AG04450 (cell line): ENCODE results near the gene PTPRR. TPM values are rescaled to one million over a fixed set of nuclear protein-coding genes. Genes with fewer than 3 reads are reported as not detected.

Experiments
- CTCF ChIA-PET: fragments of 300-600, 350-600 bp; formaldehyde crosslinking; extraction: SDS; loops from one replicate; lab custom pipeline; 2022; ENCODE audit warnings: antibody characterized with exemption, inconsistent platforms; lab: Charles Lee
- POLR2A ChIA-PET: fragments of 350-600 bp; formaldehyde crosslinking; extraction: SDS; loops from one replicate; lab custom pipeline; 2021; ENCODE audit warnings: antibody characterized with exemption, inconsistent platforms; lab: Yijun Ruan, JAX
- DNase-seq: peaks from one replicate; pipeline ENCODE4 v3.0.0-alpha.2; 2011; ENCODE audit warnings: low read depth, low spot score
- H3K27ac ChIP-seq: one replicate; pipeline ENCODE4 v1.5.1; 2012; ENCODE audit warnings: low read depth, low read length, control low read depth
- H3K27me3 ChIP-seq: one replicate; pipeline ENCODE4 v1.6.0; 2012; ENCODE audit warnings: low read length; ENCODE audit not compliant: control insufficient read depth, insufficient read depth
- H3K4me3 ChIP-seq: 2 replicates; pipeline ENCODE4 v1.5.1; 2011; ENCODE audit warnings: mild to moderate bottlenecking, low read depth, low read length, control low read depth
- H3K9me3 ChIP-seq: 2 replicates; pipeline ENCODE4 v1.5.1; 2012; ENCODE audit warnings: low read length; ENCODE audit not compliant: control insufficient read depth, insufficient read depth
- polyA plus RNA-seq: library from polyadenylated mRNA; depleted of rRNA; stranded (reverse); fragments of >200 nt; gene quantifications from 2 replicates; pipeline ENCODE4 v1.2.3, GENCODE V29; 2011
- TF ChIP-seq, protein P1 (sequence below): IDR thresholded peaks from 2 replicates; pipeline ENCODE4 v1.5.1; 2011; ENCODE audit warnings: low read depth, low read length, control low read depth, inconsistent platforms

PTPRR gene
- polyA plus RNA-seq, 1 experiment = 0.07 TPM

DNA sequence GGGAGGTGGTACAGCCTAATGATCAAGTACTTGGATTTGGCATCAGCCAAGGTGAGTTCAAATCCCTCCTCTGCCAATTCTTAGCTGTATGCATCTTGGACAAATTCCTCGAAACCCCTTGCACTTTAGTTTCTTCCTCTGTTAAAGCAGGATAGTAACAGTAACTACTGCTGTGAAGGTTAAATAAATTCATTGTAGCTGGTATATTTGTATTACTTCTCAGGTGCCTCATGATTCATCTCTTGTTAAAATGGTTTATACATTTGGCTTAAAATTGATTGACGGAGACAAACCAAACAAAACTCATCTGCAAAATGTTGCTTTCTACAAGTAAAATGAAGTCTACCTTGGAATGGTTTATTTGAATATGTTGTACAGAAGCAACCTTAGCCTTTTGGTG lies 281.0 kb downstream of the PTPRR start:
- TF ChIP-seq, protein P1, sequence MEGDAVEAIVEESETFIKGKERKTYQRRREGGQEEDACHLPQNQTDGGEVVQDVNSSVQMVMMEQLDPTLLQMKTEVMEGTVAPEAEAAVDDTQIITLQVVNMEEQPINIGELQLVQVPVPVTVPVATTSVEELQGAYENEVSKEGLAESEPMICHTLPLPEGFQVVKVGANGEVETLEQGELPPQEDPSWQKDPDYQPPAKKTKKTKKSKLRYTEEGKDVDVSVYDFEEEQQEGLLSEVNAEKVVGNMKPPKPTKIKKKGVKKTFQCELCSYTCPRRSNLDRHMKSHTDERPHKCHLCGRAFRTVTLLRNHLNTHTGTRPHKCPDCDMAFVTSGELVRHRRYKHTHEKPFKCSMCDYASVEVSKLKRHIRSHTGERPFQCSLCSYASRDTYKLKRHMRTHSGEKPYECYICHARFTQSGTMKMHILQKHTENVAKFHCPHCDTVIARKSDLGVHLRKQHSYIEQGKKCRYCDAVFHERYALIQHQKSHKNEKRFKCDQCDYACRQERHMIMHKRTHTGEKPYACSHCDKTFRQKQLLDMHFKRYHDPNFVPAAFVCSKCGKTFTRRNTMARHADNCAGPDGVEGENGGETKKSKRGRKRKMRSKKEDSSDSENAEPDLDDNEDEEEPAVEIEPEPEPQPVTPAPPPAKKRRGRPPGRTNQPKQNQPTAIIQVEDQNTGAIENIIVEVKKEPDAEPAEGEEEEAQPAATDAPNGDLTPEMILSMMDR = no peak
- Histone ChIP-seq H3K4me3 (no peak overlapping the region), H3K27me3 (no peaks in the 10 kb centered on the region), H3K9me3 (no peaks in the 10 kb centered on the region), H3K27ac (no peak overlapping the region)
- DNase-seq = no peak
- ChIA-PET CTCF (interaction anchor here (1.5 kb wide), 1 partner anchor 80 kb away, joined by 4 read pairs; no protein-coding TSS in a partner anchor), POLR2A (no interaction called here)

DNA sequence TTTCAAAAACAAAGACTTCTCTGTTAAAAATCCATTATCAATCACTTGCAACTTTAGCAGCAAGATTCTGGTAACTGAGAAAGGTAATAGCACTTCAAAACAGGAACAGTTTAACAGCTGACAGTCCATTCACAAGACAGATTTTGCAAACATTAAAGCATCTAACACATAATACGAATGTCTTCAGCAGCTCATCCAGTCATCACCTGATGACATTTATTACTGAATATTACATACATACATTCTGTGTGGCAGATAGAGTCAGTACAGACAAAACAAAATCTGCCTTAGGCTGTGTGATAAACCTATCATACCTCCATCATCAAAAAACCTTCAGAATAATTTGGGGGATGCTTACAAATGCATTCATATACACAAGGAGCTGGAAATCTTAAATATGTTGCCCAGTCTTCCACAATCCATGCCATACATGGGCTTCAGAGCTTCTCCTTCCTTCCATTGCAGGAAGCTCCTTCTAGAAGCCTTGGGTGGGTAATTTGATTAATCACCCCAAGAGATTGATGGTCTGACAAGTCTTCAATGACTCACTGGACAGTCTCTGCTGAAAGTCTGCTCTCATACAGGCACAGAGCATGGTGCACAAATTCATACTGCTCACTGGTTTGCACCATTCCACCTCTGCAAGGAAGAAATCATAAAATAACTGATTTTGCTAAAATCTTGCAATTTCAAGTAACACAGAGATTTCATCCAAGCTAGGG lies 281.7 kb downstream of the PTPRR start:
- no peaks in the 10 kb centered on the region for H3K9me3 ChIP-seq
- TF ChIP-seq, protein P1 = no peak
- H3K27ac ChIP-seq = no peak overlapping the region
- H3K27me3 ChIP-seq = no peaks in the 10 kb centered on the region
- ChIA-PET CTCF (interaction anchor here (0.6 to 1.5 kb wide), 2 partner anchors 60 to 80 kb away, joined by 3 to 4 read pairs; no protein-coding TSS in a partner anchor), POLR2A (no interaction called here)
- no peak overlapping the region for H3K4me3 ChIP-seq
- DNase-seq = no peak

DNA sequence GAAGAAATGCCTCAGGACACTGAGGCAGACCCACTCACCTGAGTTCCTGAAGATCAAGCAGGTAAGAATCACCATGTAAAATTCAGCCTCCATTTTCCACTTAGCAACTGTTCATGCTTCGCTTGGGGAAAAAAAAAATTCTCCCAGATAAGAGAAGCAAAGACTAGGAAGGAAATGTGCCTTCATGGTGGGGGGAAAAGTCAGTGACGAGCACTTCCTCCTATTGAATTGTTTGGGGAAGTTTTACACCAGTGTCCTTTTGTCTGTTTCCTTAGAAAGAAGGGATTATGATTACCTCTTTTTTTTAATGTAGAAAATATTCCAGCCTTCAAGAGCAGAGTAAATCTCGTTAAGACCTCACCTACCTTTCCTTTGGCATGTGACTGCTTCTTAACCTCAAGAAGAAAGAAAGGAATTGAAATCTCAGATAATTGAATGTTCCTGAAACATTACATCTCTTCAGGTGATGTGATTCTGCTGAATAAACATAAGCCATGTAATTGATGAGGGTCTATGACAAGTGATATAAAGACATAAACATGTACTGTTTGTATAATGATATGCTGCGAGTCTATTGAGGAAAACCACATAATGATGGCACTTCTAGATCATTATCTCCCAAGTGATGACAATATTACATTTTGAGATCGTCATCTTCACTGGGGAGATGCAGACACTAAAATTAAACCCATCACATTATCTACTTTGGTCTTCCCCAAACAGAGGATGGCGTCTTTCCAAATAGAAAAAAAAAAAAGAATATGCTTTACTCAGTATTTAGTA lies 283.0 kb downstream of the PTPRR start, which contains the start of gene PTPRB:
Gene PTPRB, minus strand, starts transcription at position 127 of the 783 bp plus-strand sequence. Its CDS starts 34 bp downstream, at position 93.
- no peaks in the 10 kb centered on the region for H3K9me3 ChIP-seq
- CTCF ChIA-PET = no interaction called here
- POLR2A ChIA-PET = no interaction called here
- no peak within 1 kb of the TSS for H3K4me3 ChIP-seq
- no peak for DNase-seq
- H3K27ac ChIP-seq = no peak within 1 kb of the TSS
- H3K27me3 ChIP-seq = no peaks in the 10 kb centered on the region
- TF ChIP-seq, protein P1 = no peak

DNA sequence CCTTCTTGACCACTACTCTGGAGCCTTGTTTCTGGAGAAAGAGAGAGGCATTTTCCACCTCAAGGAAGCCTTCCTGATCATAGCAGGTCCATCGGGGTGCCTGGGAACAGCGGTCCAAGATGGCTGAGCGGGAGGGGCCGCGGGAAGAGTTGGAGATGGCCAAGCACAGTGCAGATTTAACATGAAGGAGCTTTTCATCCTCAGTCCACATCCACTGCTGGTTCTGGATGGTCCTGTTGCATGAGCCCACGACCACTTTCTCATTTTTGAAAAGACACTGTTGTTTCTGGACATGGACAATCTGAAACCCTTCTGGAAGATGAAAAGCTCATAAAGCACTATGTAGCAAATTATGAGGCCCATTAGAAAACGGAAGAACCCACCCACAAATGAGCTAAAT lies 284.8 kb downstream of the PTPRR start:
- CTCF ChIA-PET = interaction anchor here (0.8 to 1.2 kb wide), 2 partner anchors 84 to 735 kb away, joined by 3 read pairs; no protein-coding TSS in a partner anchor
- H3K27me3 ChIP-seq = no peaks in the 10 kb centered on the region
- H3K27ac ChIP-seq = no peak overlapping the region
- H3K4me3 ChIP-seq = no peak overlapping the region
- TF ChIP-seq, protein P1 = no peak
- no peaks in the 10 kb centered on the region for H3K9me3 ChIP-seq
- no peak for DNase-seq
- POLR2A ChIA-PET = no interaction called here
